HEK293 (cell line): ENCODE results near the gene DPYSL4.

Experiments used
- CTCF ChIP-seq: fragments of 450-650 bp; formaldehyde crosslinking; IDR thresholded peaks from 2 replicates; pipeline ENCODE4 v1.5.1; 2016; ENCODE audit warnings: missing biosample characterization, missing genetic modification characterization
- OSR2 ChIP-seq: fragments of 450-650 bp; formaldehyde crosslinking; IDR thresholded peaks from 2 replicates; pipeline ENCODE4 v1.5.1; 2016; ENCODE audit warnings: missing biosample characterization, missing genetic modification characterization
- REST ChIP-seq: fragments of 450-650 bp; formaldehyde crosslinking; IDR thresholded peaks from 2 replicates; pipeline ENCODE4 v1.5.1; 2016; ENCODE audit warnings: missing biosample characterization, missing genetic modification characterization
- ZBTB17 ChIP-seq: fragments of 450-650 bp; formaldehyde crosslinking; IDR thresholded peaks from 2 replicates; pipeline ENCODE4 v1.5.1; 2016; ENCODE audit warnings: missing biosample characterization, missing genetic modification characterization
- ZNF133 ChIP-seq: fragments of 450-650 bp; formaldehyde crosslinking; IDR thresholded peaks from 2 replicates; pipeline ENCODE4 v1.5.1; 2016; ENCODE audit warnings: missing biosample characterization, missing genetic modification characterization
- ZNF24 ChIP-seq: fragments of 450-650 bp; formaldehyde crosslinking; IDR thresholded peaks from 2 replicates; pipeline ENCODE4 v1.5.1; 2016; ENCODE audit warnings: missing biosample characterization, missing genetic modification characterization
- ZNF274 ChIP-seq, 2 experiments: fragments of 200-500 bp in 1 of 2; fragments of 450-650 bp in 1 of 2; sonication (Bioruptor generic) in 1 of 2; formaldehyde crosslinking in 1 of 2; IDR thresholded peaks; 2 replicates each; pipeline versions ENCODE4 v1.5.1 to v1.6.1; 2014 to 2016; ENCODE audit warnings: borderline replicate concordance in 1 of 2, inconsistent platforms in 1 of 2, low read length in 1 of 2, missing biosample characterization in 1 of 2, missing genetic modification characterization in 1 of 2
- ZNF473 ChIP-seq: fragments of 450-650 bp; formaldehyde crosslinking; IDR thresholded peaks from 2 replicates; pipeline ENCODE4 v1.5.1; 2017; ENCODE audit warnings: missing biosample characterization, missing genetic modification characterization
- ZNF76 ChIP-seq: fragments of 450-650 bp; formaldehyde crosslinking; IDR thresholded peaks from 2 replicates; pipeline ENCODE4; 2016; ENCODE audit warnings: low read depth, missing biosample characterization, missing genetic modification characterization, borderline replicate concordance
- ZNF830 ChIP-seq: fragments of 450-650 bp; IDR thresholded peaks from 2 replicates; pipeline ENCODE4 v1.5.0; 2018; ENCODE audit warnings: missing biosample characterization, missing genetic modification characterization, low read depth, mild to moderate bottlenecking, moderate library complexity
- ZSCAN5A ChIP-seq: fragments of 450-650 bp; formaldehyde crosslinking; IDR thresholded peaks from 2 replicates; pipeline ENCODE4 v1.5.1; 2016; ENCODE audit warnings: missing biosample characterization, missing genetic modification characterization

- TF ChIP-seq CTCF (no peak), ZNF76 (tag by site-specific recombination) (no peak), ZNF274 (IDR thresholded peaks at IDR 0.05; ENCODE audit: low read length) (no peak), ZNF274 (tag by site-specific recombination; IDR thresholded peaks at IDR 0.05; ENCODE audit: borderline replicate concordance) (no peak), REST (no peak), ZNF473 (tag by site-specific recombination) (no peak), ZBTB17 (tag by site-specific recombination) (no peak), ZNF830 (no peak), ZSCAN5A (tag by site-specific recombination) (no peak), OSR2 (tag by site-specific recombination) (no peak), ZNF133 (no peak), ZNF24 (tag by site-specific recombination) (no peak)
Measured at GRCh38 chr10:132197271-132198067, 10.7 kb downstream of the DPYSL4 start.
